Stimulated activated naive CD4-positive, alpha-beta T cell (primary cell): ENCODE data around the gene ZNF789.
"Not testable (repeated sequence)": the region's sequence is repeated elsewhere in the genome, so short reads cannot be mapped to it uniquely, and the experiment has no call there.

Experiments used
- DNase-seq, 6 experiments: peaks; one replicate each; lab custom pipeline; 2025; lab: John Stamatoyannopoulos, UW

The ZNF789 gene

DNA sequence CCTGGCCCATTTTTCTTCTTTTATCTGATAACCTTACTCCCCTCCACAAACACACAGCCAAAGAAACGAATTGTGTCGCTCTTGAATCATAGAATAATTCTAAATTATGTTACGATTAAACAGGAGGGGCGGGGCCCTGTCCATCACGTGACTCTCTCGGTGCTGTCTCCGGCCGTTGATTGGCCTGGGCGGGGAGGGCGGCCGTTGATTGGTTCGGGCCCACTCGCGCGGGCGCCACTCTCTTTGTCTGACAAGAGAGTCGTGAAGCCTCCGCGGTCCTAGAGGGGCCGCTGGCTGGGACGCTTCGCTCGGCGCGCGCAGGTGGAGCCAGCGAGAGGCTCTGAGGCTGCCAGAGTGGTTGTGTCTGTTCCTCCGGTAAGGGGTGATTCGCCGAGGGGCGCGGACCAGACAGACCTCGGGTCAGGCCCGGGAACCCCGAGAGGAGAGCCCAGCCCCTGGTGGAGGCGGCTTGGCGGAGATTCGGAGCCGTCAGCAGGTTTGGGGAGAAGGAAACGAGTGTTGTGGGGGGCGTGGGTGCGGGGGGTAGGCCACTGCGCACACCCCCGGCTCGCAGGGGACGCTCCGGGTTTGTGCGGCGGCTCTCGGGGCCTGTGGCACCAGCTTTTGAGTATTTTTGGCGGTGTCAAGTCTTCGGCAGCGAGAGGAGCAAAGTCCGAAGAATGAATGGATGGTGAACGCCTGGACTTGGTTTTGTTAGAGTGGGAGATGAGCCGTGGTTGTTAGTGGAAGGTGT is at the start of gene ZNF789:
Gene ZNF789, plus strand, starts transcription at position 330 of the 754 bp plus-strand sequence. CDS start 3,567 bp downstream, outside the sequence.
- DNase-seq, result peak; percentile 93 to 98 (median 95)

DNA sequence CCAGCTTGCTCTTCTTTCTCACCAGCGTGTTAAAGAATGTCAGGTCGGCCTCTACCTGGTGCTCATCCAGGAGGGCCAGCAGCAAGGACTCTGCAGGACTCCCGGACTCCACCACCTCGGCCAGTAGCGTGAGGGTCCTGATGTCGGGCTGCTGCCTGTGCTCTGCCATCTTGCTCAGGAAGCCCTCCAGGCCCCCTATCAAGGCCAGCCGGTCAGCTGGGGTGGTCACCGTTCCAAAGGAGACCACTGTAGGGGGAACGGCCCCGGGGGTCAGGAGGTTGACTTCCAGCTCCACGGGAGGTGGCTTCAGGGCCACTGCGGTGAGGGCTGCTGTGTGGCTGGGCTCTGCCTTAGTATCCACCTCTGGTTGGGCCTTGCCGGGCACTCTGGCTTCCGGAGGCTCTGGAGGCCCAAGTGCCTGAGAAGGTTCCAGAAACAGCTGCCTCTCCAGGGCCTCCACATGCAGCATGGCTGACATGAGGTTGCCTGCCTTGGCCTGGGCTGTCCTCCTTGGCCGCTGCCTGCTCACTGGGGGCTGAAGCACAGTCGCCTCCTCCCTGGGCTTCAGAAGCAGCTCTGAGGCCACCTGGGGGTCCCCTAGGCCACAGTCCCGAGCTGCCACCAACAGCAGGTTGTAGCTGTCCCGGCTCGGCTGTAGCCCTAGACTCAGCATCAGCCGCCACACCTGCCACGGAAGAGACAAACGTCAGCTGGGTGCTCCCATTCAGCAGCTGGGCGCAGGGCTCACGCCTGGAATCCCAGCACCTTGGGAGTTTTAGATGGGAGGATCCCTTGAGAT is 47.6 kb upstream of the ZNF789 start:
- no peak for DNase-seq

- peak in 3 of 6 experiments; percentile 13 to 29 (median 20) for DNase-seq
These were observed 43.6 kb upstream of the ZNF789 start for GRCh38 chr7:99428972-99429566.

GRCh38 chr7:99429756-99430155 is 42.9 kb upstream of the ZNF789 start:
- no peak for DNase-seq

DNA sequence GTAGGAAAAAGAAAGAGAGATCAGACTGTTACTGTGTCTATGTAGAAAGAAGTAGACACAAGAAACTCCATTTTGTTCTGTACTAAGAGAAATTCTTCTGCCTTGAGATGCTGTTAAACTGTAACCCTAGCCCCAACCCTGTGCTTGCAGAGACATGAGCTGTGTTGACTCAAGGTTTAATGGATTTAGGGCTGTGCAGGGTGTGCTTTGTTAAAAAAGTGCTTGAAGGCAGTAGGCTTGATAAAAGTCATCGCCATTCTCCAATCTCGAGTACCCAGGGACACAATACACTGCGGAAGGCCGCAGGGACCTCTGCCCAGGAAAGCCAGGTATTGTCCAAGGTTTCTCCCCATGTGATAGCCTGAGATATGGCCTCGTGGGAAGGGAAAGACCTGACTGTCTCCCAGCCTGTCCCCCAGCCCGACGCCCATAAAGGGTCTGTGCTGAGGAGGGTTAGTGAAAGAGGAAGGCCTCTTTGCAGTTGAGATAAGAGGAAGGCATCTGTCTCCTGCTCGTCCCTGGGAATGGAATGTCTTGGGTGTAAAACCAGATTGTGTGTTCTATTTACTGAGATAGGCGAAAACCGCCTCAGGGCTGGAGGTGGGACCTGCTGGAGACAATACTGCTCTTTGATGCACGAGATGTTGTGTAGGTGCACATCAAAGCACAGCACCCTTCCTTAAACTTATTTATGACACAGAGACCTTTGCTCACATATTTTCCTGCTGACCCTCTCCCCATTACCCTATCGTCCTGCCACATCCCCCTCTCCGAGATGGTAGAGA is 40.7 kb upstream of the ZNF789 start:
- not testable (repeated sequence) for DNase-seq

DNA sequence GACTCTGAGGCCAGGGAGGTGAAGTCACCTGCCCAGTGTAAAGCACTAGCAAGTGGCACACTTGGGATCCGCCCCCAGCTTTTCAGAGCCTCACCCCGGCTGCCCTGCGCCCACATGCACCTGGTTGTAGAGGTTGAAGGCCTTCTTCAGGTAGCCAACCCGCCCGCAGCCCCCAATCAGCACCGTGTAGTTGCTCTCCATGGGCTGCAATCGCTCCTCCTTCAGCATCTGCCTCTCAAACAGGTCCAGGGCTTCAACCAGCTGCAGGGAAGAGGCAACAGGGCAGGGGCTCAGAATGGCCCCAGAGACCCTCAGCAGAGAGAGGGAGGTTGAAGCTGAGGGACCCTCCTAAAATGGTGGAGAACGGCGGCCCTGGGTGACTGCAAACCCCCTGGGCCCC is 39.5 kb upstream of the ZNF789 start:
- no peak for DNase-seq

- no peak for DNase-seq
These were observed 34.6 kb upstream of the ZNF789 start for GRCh38 chr7:99437946-99438572.

- peak; percentile 49 to 76 (median 72) for DNase-seq
These were observed 33.9 kb upstream of the ZNF789 start, which contains the start of the genes CPSF4 and PTCD1 for GRCh38 chr7:99438573-99439480. Gene CPSF4 (plus strand): TSS chr7:99438943. CDS start chr7:99439083, 140 bp downstream. Gene PTCD1 (minus strand): TSS chr7:99438798. CDS start chr7:99435242, 3,556 bp downstream.

DNA sequence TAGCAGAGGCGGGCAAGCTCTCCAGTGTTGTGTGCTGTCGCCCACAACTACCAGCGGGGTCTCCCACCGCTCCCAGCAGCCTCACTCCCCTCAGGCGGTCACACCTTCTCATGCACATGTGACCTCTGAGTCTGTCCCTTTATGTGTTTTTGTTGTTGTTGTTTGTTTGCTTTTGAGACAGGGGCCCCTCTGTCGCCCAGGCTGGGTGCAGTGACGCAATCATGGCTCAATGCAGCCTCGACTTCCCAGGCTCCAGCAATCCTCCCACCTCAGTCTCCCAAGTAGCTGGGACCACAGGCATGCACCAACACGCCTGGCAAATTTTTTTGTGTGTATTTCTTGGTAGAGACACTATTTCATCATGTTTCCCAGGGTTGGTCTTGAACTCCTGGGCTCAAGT is 32.5 kb upstream of the ZNF789 start:
- no peak for DNase-seq

GRCh38 chr7:99446096-99446495 is 26.6 kb upstream of the ZNF789 start:
- no peak for DNase-seq

DNA sequence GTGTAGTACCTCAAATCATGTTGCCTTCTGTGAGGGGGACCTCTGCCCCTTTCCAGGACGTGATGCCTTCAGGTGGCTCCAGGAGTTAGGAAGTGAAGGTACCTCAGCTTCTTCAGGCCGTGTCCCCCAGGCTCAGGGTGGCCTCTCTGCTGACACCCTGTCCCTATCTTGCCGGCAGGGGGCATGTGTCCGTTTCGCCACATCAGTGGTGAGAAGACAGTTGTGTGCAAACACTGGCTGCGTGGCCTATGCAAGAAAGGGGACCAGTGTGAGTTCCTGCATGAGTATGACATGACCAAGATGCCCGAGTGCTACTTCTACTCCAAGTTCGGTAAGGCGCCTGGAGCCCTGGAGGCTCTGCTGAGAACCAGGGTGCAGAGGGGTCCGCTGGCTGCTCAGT is 24.7 kb upstream of the ZNF789 start:
- no peak for DNase-seq

GRCh38 chr7:99448855-99449254 is 23.8 kb upstream of the ZNF789 start:
- DNase-seq, result no peak

- no peak for DNase-seq
These were observed 23.4 kb upstream of the ZNF789 start for GRCh38 chr7:99449326-99449725.

DNA sequence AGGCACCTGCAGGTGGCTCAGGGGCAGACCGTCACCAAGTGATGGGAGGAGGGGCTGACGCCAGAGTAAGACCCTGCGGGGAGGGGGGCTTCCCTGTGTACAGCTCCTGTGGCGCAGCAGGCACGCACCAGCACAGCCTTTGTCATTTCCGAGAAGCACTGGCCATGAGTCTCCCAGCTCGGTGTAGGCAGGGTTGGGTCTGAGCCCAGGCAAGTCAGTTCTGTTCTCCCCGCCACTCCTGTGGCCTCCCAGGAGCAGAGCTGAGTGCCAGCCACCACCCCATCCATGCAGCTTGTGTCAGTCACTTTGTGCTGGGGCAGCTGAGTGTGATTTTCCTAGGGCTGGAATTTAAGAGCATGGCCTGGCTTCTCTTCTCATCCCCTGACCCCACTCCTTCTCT is 20.8 kb upstream of the ZNF789 start:
- DNase-seq, result no peak

GRCh38 chr7:99452541-99452940 is 20.1 kb upstream of the ZNF789 start:
- no peak for DNase-seq

- DNase-seq, result no peak
These were observed 19.6 kb upstream of the ZNF789 start for GRCh38 chr7:99453105-99453504.

GRCh38 chr7:99455874-99456273 is 16.8 kb upstream of the ZNF789 start:
- DNase-seq, result no peak

- no peak for DNase-seq
These were observed 16.4 kb upstream of the ZNF789 start for GRCh38 chr7:99456288-99456687.

DNA sequence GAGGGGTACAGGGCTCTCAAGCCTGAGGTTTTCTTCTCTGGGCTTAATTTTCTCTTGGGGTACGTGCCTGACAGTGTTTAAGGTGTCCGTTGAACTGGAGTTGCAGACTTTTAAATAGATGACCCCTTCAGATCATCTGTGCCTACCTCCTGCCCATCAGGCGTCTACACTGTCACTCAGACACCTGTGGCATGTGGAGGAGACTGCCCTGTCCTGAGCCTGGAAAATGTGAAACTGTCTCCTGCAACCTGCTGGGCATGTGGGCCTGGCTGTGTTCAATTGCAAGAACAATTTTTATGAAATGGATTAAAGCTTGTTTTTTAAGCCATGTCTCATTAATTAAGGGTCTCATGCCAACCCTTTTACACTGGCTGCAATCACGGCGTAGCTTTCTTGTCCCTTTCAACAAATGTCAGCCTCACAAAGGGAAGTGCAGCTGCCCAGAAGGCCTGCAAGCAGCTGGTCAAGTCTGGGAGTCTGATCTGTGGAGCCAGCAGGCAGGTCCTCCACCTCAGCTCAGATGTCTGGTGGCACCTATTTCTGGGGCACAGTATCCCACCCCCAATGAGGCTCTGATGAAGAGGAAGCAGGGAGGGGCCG is 15.5 kb upstream of the ZNF789 start:
- no peak for DNase-seq
